Parathyroid adenoma (tissue), 2 donors: ENCODE measurements around the gene ODR4.
"Not testable (repeated sequence)": the region's sequence is repeated elsewhere in the genome, so short reads cannot be mapped to it uniquely, and the experiment has no call there.

Experiments
- H2AFZ ChIP-seq: fragments of 300-600 bp; sonication (generic); one replicate; pipeline ENCODE4 v1.7.0; 2017; ENCODE audit warnings: antibody characterized with exemption, mild to moderate bottlenecking
- H3K27ac ChIP-seq: fragments of 300-600 bp; sonication (generic); one replicate; pipeline ENCODE4 v1.7.0; 2017
- H3K27me3 ChIP-seq: fragments of 300-600 bp; sonication (generic); one replicate; pipeline ENCODE4 v1.7.0; 2017; ENCODE audit warnings: low read length; ENCODE audit not compliant: control insufficient read depth, insufficient read depth
- H3K36me3 ChIP-seq: fragments of 300-600 bp; sonication (generic); one replicate; pipeline ENCODE4 v1.7.0; 2017; ENCODE audit warnings: low read length; ENCODE audit not compliant: control insufficient read depth, insufficient read depth
- H3K4me1 ChIP-seq: fragments of 300-600 bp; sonication (generic); one replicate; pipeline ENCODE4 v1.7.0; 2017; ENCODE audit warnings: control low read depth
- H3K4me2 ChIP-seq: fragments of 300-600 bp; sonication (generic); one replicate; pipeline ENCODE4 v1.7.0; 2017; ENCODE audit warnings: low read length
- H3K4me3 ChIP-seq: fragments of 300-600 bp; sonication (generic); one replicate; pipeline ENCODE4 v1.7.0; 2017; ENCODE audit warnings: low read depth, low read length
- H3K79me2 ChIP-seq: fragments of 300-600 bp; sonication (generic); one replicate; pipeline ENCODE4 v1.7.0; 2017; ENCODE audit warnings: control low read depth
- H3K9ac ChIP-seq: fragments of 300-600 bp; sonication (generic); one replicate; pipeline ENCODE4 v1.7.0; 2017; ENCODE audit warnings: mild to moderate bottlenecking
- H3K9me3 ChIP-seq: fragments of 300-600 bp; sonication (generic); one replicate; pipeline ENCODE4 v1.7.0; 2017; ENCODE audit warnings: low read length; ENCODE audit not compliant: control insufficient read depth
- TF ChIP-seq, protein P1 (sequence below): fragments of 300-600 bp; sonication (generic); IDR thresholded peaks from one replicate; pipeline ENCODE4 v1.7.0; 2017; ENCODE audit warnings: antibody characterized with exemption, mild to moderate bottlenecking
- donor health status: primary hyperparathyroidism.

ODR4 gene

DNA sequence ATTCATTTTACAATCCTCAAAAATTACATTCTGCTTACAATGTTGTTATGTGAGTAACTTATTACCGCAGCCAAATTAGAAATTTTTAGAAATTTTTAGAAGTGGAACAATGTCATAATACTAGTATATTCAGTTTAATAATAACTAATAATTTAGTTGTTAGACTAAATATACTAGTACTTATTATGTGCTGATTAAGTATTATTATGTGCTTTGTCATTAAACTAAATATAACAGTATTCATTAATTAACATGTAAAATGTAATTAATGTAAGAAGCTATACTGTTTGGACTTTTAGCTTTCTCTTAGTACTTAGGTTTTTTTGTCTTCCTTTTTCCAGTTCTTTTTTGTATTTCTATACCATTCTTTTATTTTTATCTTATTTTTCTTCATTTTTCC, 15.3 kb downstream of the ODR4 start:
- TF ChIP-seq, protein P1, sequence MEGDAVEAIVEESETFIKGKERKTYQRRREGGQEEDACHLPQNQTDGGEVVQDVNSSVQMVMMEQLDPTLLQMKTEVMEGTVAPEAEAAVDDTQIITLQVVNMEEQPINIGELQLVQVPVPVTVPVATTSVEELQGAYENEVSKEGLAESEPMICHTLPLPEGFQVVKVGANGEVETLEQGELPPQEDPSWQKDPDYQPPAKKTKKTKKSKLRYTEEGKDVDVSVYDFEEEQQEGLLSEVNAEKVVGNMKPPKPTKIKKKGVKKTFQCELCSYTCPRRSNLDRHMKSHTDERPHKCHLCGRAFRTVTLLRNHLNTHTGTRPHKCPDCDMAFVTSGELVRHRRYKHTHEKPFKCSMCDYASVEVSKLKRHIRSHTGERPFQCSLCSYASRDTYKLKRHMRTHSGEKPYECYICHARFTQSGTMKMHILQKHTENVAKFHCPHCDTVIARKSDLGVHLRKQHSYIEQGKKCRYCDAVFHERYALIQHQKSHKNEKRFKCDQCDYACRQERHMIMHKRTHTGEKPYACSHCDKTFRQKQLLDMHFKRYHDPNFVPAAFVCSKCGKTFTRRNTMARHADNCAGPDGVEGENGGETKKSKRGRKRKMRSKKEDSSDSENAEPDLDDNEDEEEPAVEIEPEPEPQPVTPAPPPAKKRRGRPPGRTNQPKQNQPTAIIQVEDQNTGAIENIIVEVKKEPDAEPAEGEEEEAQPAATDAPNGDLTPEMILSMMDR: no peak
- no peaks in the 10 kb centered on the region for H3K27me3 ChIP-seq
- no peak overlapping the region for H3K27ac ChIP-seq
- H3K4me2 ChIP-seq: no peak overlapping the region
- H3K4me3 ChIP-seq: no peak overlapping the region
- no peaks in the 10 kb centered on the region for H3K79me2 ChIP-seq
- no peaks in the 10 kb centered on the region for H3K9me3 ChIP-seq
- H3K36me3 ChIP-seq: no peaks in the 10 kb centered on the region
- no peaks in the 10 kb centered on the region for H3K4me1 ChIP-seq
- no peak overlapping the region for H2AFZ ChIP-seq
- H3K9ac ChIP-seq: no peak overlapping the region

DNA sequence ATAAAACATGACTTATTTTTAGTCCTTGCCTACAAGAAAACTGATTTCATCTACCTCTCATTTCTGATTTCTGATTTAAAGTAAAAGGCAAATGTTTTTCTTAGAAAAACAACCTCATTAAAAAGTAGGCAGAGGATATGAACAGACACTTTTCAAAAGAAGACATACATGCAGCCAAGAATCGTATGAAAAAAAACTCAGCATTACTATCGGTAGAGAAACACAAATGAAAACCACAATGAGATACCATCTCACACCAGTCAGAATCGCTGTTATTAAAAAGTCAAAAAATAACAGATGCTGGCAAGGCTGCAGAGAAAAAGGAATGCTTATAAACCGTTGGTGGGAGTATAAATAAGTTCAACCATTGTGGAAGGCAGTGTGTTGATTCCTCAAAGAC, 16.2 kb downstream of the ODR4 start:
- Histone ChIP-seq H3K4me1 (no peaks in the 10 kb centered on the region), H3K9me3 (no peaks in the 10 kb centered on the region), H3K79me2 (no peaks in the 10 kb centered on the region), H2AFZ (no peak overlapping the region), H3K9ac (no peak overlapping the region), H3K27ac (no peak overlapping the region), H3K4me2 (no peak overlapping the region), H3K4me3 (no peak overlapping the region), H3K27me3 (no peaks in the 10 kb centered on the region), H3K36me3 (no peaks in the 10 kb centered on the region)
- TF ChIP-seq, protein P1: no peak

DNA sequence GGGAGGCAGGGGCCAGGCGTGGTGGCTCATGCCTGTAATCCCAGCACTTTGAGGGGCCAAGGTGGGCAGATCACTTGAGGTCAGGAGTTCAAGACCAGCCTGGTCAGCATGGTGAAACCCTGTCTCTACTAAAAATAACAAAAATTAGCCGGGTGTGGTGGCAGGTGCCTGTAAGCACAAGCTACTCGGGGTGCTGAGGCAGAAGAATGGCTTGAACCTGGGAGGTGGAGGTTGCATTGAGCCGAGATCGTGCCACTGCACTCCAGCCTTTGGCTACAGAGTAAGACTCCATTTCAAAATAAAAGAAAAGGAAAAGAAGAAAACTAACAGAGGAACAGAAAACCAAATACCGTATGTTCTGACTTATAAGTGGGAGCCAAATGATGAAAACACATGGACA, 17.1 kb downstream of the ODR4 start:
- not testable (repeated sequence) for H3K36me3 ChIP-seq, H3K27me3 ChIP-seq, H2AFZ ChIP-seq, H3K9ac ChIP-seq, H3K27ac ChIP-seq, H3K4me1 ChIP-seq, H3K9me3 ChIP-seq, H3K79me2 ChIP-seq
- H3K4me2 ChIP-seq: peak overlapping the region; percentile 37
- peak overlapping the region; percentile 12 for H3K4me3 ChIP-seq

DNA sequence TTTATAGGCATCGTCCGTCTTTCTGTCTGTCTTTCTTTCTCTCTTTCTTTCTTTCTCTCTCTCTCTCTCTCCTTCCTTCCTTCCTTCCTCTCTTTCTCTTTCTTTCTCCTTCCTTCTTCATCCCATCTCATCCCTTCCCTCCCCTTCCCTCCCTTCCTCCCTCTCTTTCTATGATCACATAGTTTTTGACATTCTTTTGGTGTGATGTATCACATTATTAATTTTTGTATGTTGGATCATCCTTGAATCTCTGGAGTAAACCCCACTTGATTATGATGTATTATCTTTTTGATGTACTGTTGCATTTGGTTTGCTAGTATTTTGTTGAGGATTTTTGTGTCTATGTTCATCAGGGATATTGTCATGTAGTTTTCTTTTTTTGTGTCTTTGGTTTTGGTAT, 25.8 kb downstream of the ODR4 start:
- not testable (repeated sequence) for H3K79me2 ChIP-seq, H3K9me3 ChIP-seq, H3K27me3 ChIP-seq, H3K9ac ChIP-seq, H3K4me2 ChIP-seq, H3K4me1 ChIP-seq, H2AFZ ChIP-seq, H3K4me3 ChIP-seq, H3K36me3 ChIP-seq, H3K27ac ChIP-seq

DNA sequence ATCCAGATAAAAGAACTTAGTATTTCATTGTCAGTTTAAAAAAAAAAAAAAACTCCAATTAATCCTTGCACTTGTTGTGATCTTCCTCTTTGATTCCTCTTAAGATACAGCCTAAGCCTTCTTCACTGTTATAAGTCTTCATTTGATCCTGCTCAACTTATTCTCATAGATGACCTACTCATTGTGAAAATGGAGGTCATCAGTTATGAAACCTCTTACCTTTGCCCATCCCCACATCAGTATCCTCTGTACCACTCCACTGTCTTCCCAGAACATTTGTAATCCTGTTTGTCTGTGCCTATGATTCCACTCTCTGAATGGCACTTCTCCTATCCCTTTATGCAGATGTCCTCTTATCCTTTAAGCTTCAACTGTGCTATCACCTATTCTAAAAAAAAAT, 28.0 kb downstream of the ODR4 start:
- H3K9me3 ChIP-seq: no peaks in the 10 kb centered on the region
- no peak overlapping the region for H2AFZ ChIP-seq
- no peaks in the 10 kb centered on the region for H3K4me1 ChIP-seq
- no peak overlapping the region for H3K27ac ChIP-seq
- no peaks in the 10 kb centered on the region for H3K36me3 ChIP-seq
- no peaks in the 10 kb centered on the region for H3K79me2 ChIP-seq
- no peak overlapping the region for H3K4me3 ChIP-seq
- H3K4me2 ChIP-seq: no peak overlapping the region
- H3K27me3 ChIP-seq: no peaks in the 10 kb centered on the region
- no peak overlapping the region for H3K9ac ChIP-seq
- TF ChIP-seq, protein P1: no peak

DNA sequence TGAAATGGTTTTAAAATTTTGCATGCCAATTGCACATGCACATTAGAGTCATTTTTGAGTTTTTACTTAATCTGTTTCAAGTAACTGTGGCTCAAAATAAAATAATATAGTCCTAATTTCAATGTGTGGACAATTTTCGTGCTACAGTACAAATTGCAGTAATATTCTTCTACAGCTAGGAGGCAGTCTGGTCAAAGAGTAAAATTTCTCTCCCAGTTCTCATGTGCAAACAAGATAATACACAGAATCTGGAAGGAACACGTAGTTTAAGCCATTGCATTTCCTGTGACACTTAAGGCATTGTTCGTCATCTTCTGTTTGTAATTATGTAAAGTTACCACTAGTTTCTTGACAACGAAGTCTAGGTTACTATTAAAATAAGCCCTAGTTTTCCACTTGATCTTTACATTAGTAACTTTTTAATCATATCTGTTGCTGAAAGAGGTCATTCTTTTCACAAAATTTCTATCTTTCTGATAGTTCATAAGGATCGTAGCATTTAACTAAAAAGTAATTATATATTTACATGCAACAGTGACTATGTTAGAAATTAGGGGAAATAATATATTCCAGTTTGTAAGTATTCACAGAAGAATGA, 28.9 kb downstream of the ODR4 start:
- H3K4me1 ChIP-seq: no peaks in the 10 kb centered on the region
- no peaks in the 10 kb centered on the region for H3K27me3 ChIP-seq
- H3K4me3 ChIP-seq: no peak overlapping the region
- H3K36me3 ChIP-seq: no peaks in the 10 kb centered on the region
- no peak overlapping the region for H3K9ac ChIP-seq
- no peaks in the 10 kb centered on the region for H3K79me2 ChIP-seq
- H3K9me3 ChIP-seq: no peaks in the 10 kb centered on the region
- TF ChIP-seq, protein P1: peak; percentile 40
- no peak overlapping the region for H2AFZ ChIP-seq
- H3K27ac ChIP-seq: no peak overlapping the region
- H3K4me2 ChIP-seq: no peak overlapping the region
